Aorta (tissue), 5 donors: ENCODE measurements around the gene PDCD1. TPM values are rescaled to one million over a fixed set of nuclear protein-coding genes. Genes with fewer than 3 reads are reported as not detected.

ENCODE experiments used
- ATAC-seq: fragments of 200-7000 bp; cut with Tn5 transposase; one replicate; pipeline ENCODE4 v1.9.1; 2022; ENCODE audit warnings: moderate library complexity; ENCODE audit not compliant: low FRiP score
- DNase-seq, 2 donors: peaks; one replicate each; pipeline ENCODE4 v3.0.0-alpha.2; 2020
- H3K27ac ChIP-seq, 2 donors: one replicate each; pipeline ENCODE4 v1.5.1; 2013; ENCODE audit warnings: low read length in 2 of 2, mild to moderate bottlenecking in 2 of 2, moderate library complexity in 2 of 2, control low read depth in 1 of 2, inconsistent platforms in 1 of 2, low read depth in 1 of 2
- H3K27me3 ChIP-seq, 2 donors: one replicate each; pipeline ENCODE4 v1.6.1; 2013; ENCODE audit warnings: control low read depth in 1 of 2, low read length in 1 of 2, mild to moderate bottlenecking in 1 of 2, moderate library complexity in 1 of 2; ENCODE audit not compliant: insufficient read depth in 2 of 2, control insufficient read depth in 1 of 2
- H3K36me3 ChIP-seq, 2 donors: one replicate each; pipeline ENCODE4 v1.6.1; 2013; ENCODE audit warnings: control low read depth in 1 of 2, low read length in 1 of 2, mild to moderate bottlenecking in 1 of 2; ENCODE audit not compliant: insufficient read depth in 2 of 2, control insufficient read depth in 1 of 2
- H3K4me1 ChIP-seq, 2 donors: one replicate each; pipeline ENCODE4 v1.6.1; 2013; ENCODE audit warnings: low read length in 2 of 2, control low read depth in 1 of 2, mild to moderate bottlenecking in 1 of 2, moderate library complexity in 1 of 2; ENCODE audit not compliant: insufficient read depth in 2 of 2, control insufficient read depth in 1 of 2
- H3K4me3 ChIP-seq, 2 donors: one replicate each; pipeline ENCODE4 v1.5.1; 2013; ENCODE audit warnings: low read length in 2 of 2, control low read depth in 1 of 2, mild to moderate bottlenecking in 1 of 2
- H3K9me3 ChIP-seq: one replicate; pipeline ENCODE4 v1.6.1; 2013; ENCODE audit warnings: mild to moderate bottlenecking, low read length; ENCODE audit not compliant: control insufficient read depth
- WGBS, 2 donors: extraction: QIAGEN DNeasy Blood & Tissue Kit; methylation state at CpG; one replicate each; pipeline ENCODE4 v1.1.7; 2013; 5-methylcytosine and 5-hydroxymethylcytosine counted together
- intact Hi-C, 2 donors: fragments of 100-400 bp; cut with DNase I; formaldehyde crosslinking; loops; one replicate each; pipeline versions ENCODE4 v1.14.2 to v1.15.0; 2022
- polyA plus RNA-seq, 2 donors: library from polyadenylated mRNA; stranded (reverse); fragments of 200-250 nt; gene quantifications; one replicate each; pipeline ENCODE4 v1.2.3, GENCODE V29; 2013
- total RNA-seq, 2 donors: library from RNA; stranded (reverse); fragmentation: NEBNext Ultra II Directional; extraction: Animal tissue kit (Norgen Biotek cat#: 25700); gene quantifications; one replicate each; pipeline ENCODE4 v1.2.1, GENCODE V29; 2021
- donor health status: healthy with polysubstance abuse.
- donor health status: Bipolar disorder and iron deficiency.
- donor health status: DM: no; HTN: no; CAD: no.
- donor health status: DM: no; HTN: no; CAD: no.
- donor health status: DM: yes; HTN: yes; CAD: no.

PDCD1 gene
- total and polyA plus RNA-seq, 4 donors, result 0.39 to 0.75 TPM; not detected in 2

DNA sequence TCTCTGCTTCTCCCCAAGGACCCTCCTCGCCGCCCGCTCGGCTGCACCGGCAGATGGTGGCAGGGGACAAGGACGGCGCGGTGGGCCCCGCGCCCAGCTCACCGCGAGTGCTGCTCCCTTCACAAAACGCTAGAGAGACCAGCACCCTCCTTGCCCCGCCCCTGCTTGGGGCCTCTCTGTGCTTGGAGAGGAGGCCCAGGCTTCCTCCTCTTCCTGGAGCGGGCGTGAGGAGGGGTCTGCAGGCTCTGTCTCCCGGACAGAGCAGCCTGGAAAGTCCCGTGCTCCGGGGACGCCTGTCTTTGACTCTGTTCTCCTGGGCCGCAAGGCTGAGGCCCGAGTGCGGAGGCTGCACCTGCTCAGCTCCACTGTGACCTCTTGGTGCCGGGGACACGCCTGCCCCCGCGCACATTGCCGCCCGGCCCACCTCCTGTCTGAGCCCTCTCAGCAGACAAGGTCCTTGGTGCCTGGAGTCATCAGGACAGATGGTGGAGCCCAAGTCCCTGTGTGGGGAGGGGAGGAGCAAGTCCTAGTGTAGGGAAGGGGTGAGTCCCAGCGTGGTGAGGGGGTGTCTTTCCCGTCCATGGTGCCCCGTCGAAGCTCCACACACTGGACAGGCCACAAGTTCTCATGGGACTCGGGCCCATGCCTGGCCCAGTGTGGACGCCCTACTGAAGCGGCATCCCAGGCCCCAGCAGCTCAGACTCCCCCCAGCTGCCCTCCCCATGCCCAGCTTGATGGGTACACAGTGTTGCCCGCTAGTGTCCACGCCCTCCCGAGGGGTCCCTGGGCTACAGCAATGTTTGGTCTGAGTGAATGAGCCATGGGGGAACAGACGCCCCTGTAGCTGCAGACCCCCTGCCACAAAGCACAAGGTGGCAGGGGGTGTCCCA is 44.7 kb upstream of the PDCD1 start:
- WGBS, 2 donors, result 95 to 96% methylated on average over 40 of the region's 40 CpGs
- DNase-seq, result peak in 1 of 2 donors; percentile 75

DNA sequence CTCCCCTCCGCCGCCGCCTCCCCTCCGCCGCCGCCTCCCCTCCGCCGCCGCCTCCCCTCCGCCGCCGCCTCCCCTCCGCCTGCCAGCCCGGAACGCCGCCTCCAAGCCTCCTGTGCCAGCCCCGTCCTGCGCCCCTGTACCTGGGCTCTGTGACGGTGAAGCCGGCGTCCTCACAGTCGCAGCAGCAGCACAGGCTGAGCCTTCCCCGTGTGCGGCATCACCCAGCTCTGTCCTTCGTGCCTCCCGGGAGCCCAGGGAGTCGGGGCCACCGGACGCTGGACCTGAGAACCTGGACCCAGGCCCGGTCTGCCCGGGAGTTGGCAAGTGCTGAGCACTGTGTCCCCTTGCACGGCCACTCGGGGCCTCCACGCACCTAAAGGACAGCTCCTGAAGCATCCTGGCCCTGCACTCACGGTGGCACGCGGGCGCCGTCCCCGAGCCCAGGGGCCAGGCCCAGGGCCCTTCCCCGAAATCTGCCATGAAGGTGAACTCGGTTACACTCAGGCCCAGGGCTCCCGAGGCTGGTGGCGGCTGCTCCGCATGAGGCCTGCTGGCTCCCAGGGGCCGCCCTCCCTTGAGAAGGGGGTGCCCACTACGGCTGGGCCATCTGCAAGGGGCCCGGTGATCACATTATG is 43.8 kb upstream of the PDCD1 start:
- intact Hi-C loops, result no loop called here
- no peaks in the 10 kb centered on the region for H3K4me1 ChIP-seq
- peak in 1 of 2 donors; percentile 75 for DNase-seq
- 54 to 76% methylated on average over 30 to 48 of the region's 48 CpGs for WGBS, 2 donors
- peak overlapping the region in 1 of 2 donors; percentile 31 for H3K4me3 ChIP-seq
- no peak for ATAC-seq
- no peak overlapping the region for H3K27ac ChIP-seq
- no peaks in the 10 kb centered on the region for H3K27me3 ChIP-seq
- no peaks in the 10 kb centered on the region for H3K36me3 ChIP-seq
- H3K9me3 ChIP-seq, result no peaks in the 10 kb centered on the region

More for the DNA sequence above, 44.7 kb upstream of the PDCD1 start:
- Histone ChIP-seq H3K27ac (no peak overlapping the region), H3K4me3 (no peak overlapping the region), H3K4me1 (no peaks in the 10 kb centered on the region), H3K27me3 (no peaks in the 10 kb centered on the region), H3K36me3 (no peaks in the 10 kb centered on the region), H3K9me3 (no peaks in the 10 kb centered on the region)
- intact Hi-C loops, result no loop called here
- no peak for ATAC-seq

DNA sequence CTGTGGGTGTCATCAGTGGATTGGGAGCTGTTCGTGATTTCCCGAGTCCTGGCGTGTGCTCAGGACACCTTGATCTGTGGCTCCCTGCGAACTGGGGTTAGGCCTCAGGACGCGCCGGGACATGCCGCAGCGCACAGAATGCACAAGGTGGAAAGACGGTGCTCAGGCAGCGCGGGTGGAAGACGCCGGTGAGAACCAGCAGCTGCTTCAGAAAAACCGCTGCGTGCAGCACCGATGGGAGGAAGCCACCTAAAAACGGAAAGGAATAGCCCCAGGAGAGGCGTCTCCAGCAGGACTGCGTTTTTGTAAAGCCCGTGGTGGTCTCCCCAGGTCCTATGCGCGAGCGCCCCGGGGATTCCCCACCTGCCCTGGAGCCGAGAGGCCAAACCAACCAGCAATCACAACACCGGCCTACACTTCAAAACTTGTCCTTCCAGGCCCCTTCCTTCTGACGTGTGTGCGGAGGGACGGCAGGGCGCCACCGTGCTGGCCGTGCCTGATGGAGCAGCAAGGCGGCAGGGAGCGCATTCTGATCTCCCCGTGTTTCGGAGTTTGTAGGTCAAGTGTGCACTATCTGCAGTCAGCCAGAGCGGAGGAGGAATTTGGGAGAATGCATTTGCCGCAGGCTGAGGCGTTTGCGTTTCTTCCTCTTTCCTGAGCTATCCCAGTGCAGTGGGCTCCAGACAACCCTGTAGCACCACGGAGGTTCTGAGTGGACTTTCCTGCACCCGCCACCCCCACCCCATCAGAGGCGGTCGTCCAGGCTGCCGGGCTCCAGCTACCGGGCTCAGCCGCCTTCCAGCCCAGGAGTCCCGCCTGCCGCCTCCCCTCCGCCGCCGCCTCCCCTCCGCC is 43.0 kb upstream of the PDCD1 start:
- no peaks in the 10 kb centered on the region for H3K9me3 ChIP-seq
- ATAC-seq, result no peak
- 47 to 68% methylated on average over 50 to 54 of the region's 54 CpGs for WGBS, 2 donors

DNA sequence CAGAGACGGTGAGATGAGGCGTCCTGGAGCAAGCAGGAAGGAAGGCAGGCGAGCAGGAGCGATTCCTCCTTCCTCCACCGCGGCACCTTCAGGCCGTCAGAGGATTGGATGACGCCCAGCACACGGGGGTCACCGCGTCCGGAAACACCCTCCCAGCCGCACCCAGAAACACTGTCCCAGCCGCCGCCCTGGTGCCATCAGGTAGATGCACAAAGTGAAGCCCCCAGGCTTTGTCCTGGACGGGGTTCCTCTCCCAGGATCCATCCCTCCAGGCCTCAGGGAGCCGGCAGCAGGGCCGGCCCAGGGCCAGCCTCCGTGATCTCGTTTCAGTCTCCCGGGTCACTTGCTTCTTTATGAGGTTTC is 42.3 kb upstream of the PDCD1 start:
- no peaks in the 10 kb centered on the region for H3K36me3 ChIP-seq
- intact Hi-C loops, result no loop called here
- no peak overlapping the region for H3K27ac ChIP-seq
- no peaks in the 10 kb centered on the region for H3K4me1 ChIP-seq
- H3K9me3 ChIP-seq, result no peaks in the 10 kb centered on the region
- no peaks in the 10 kb centered on the region for H3K27me3 ChIP-seq
- WGBS, 2 donors, result 90 to 92% methylated on average over 21 of the region's 21 CpGs
- DNase-seq (peak in 1 of 2 donors; percentile 72), ATAC-seq (no peak)
- no peak overlapping the region for H3K4me3 ChIP-seq

More for the DNA sequence above, 43.0 kb upstream of the PDCD1 start:
- DNase-seq, result peak in 1 of 2 donors; percentile 68
- H3K4me3 ChIP-seq, result peak overlapping the region in 1 of 2 donors; percentile 31
- H3K27ac ChIP-seq, result no peak overlapping the region
- intact Hi-C loops, result no loop called here
- no peaks in the 10 kb centered on the region for H3K4me1 ChIP-seq
- H3K36me3 ChIP-seq, result no peaks in the 10 kb centered on the region
- no peaks in the 10 kb centered on the region for H3K27me3 ChIP-seq

DNA sequence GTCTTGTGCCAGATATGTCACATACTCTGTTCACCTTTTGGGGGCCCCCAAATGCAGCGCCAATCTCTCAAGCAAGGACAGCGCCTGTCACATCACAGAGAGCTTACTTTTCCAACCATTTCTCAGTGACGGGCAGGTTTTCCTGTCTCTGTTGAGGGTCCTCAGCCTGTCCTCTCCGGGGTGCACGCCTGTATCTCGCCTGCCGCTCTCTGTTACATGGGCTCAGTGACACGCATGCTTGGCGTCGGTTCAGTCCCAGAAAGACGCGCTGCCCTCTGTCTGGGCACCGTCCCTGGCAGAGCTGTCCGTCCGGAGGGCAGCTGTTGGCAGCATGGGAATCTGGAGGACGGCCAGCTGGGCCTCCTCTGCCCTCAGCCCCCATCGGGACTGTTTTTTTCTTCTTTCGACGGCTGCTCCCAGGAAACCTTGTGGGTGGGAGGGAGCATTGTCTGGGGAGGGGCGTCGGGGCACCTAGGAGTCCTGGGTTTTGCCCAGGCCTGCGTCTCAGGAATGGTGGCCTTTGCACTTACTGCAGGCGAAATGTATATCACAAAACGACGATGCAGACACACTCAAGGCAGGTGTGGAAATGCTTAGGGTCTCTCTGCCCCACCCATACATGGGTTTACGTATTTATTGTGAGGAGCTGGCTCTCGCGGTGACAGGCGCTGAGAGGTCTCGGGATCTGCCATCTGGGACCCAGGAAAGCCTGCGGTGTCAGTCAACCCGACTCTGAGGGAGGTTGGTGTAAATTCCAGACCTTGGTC is 41.7 kb upstream of the PDCD1 start:
- intact Hi-C loops, result no loop called here
- no peaks in the 10 kb centered on the region for H3K9me3 ChIP-seq
- H3K27me3 ChIP-seq, result no peaks in the 10 kb centered on the region
- no peaks in the 10 kb centered on the region for H3K36me3 ChIP-seq
- no peaks in the 10 kb centered on the region for H3K4me1 ChIP-seq
- H3K27ac ChIP-seq, result no peak overlapping the region
- WGBS, 2 donors, result 66 to 69% methylated on average over 32 of the region's 32 CpGs
- DNase-seq (peak in 1 of 2 donors; percentile 68), ATAC-seq (no peak)
- no peak overlapping the region for H3K4me3 ChIP-seq

DNA sequence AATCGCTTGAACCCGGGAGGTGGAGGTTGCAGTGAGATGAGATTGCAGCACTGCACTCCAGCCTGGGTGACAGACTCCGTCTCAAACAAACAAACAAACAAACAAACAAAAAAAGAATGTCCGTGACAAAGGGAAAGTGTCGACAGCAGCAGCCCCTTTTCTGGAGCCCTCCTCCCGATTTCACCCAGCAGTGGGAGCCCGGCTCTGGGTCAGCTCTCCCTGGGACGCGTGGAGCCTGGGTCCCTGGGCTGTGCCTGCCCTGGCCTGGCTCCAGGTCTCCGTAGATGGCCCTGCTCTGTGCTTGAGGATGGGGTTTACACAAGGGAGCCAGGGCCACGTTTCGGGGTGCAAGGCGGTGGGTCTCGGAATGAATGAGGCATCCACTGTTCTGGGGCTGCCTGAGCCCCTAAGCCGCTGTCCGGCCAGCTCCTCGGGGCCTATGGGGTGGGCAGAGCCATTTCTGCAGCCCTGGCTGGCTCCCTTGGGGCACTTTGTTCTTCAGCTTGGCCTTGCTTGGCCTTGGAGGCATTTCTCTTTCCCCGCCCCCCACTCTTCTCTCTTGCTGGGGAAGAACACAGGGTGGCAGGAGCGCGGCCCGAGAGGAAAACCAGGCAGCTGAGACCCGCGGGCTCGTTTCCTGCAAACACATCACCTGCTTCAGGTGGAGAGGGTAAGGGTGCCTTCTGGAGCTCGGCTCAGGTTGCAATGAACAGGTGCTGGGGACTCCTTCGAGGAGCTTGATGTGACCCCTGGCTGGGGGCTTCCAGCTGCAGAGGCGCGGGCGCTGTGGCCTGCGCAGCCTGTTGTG is 40.0 kb upstream of the PDCD1 start:
- Histone ChIP-seq H3K4me3 (no peak overlapping the region), H3K27me3 (no peaks in the 10 kb centered on the region), H3K27ac (no peak overlapping the region), H3K9me3 (no peaks in the 10 kb centered on the region), H3K4me1 (no peaks in the 10 kb centered on the region), H3K36me3 (no peaks in the 10 kb centered on the region)
- 87 to 88% methylated on average over 30 of the region's 30 CpGs for WGBS, 2 donors
- intact Hi-C loops, result no loop called here
- ATAC-seq (no peak), DNase-seq (peak in 1 of 2 donors; percentile 70)

DNA sequence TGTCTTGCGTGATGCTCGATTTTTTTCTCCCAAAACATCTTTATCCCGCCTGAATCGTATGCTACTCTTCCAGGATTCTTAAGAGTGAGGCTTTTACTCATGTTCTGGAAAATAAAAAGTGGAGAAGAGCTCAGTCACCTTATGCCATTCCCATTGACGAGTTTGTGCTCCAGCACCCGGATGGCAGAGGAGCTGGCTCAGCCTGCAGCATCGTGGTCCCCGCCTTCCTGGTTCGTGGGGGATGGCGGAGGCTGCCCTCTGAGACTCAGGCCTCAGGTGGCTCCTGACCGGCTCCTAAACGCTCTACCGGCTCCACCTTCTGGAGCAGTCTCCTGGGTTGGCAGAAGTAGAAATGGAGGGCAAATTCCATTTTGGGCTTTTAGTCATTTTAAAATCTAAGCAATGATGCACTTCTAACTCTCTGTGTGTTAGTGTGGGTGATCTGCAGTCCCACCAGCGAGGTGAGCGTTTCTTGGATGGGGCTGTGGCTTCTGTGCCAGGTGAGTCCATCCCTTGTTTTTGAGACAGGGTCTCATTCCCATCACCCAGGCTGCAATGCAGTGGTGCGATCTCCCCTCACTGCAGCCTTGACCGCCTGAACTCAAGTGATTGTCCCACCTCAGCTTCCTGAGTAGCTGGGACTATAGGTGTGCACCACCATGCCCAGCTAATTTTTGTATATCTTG is 38.7 kb upstream of the PDCD1 start:
- 82 to 91% methylated on average over 17 of the region's 17 CpGs for WGBS, 2 donors
- Histone ChIP-seq H3K36me3 (no peaks in the 10 kb centered on the region), H3K4me3 (no peak overlapping the region), H3K4me1 (no peaks in the 10 kb centered on the region), H3K27ac (no peak overlapping the region), H3K9me3 (no peaks in the 10 kb centered on the region), H3K27me3 (no peaks in the 10 kb centered on the region)
- DNase-seq, result peak in 1 of 2 donors; percentile 50
- intact Hi-C loops, result no loop called here
- ATAC-seq, result no peak
